HFF-Myc (cell line): ENCODE measurements around the gene LRMDA.

Experiments
- DNase-seq: peaks from one replicate; pipeline ENCODE4 v3.0.0-alpha.2; 2011; ENCODE audit warnings: low read depth; ENCODE audit errors: extremely low read depth
- H3K4me3 ChIP-seq: replicated peaks from 2 replicates; pipeline ENCODE4 v1.5.1; 2011; ENCODE audit warnings: low read depth, mild to moderate bottlenecking, control low read depth, low read length
- TF ChIP-seq, protein P1 (sequence below): IDR thresholded peaks from 2 replicates; pipeline ENCODE4 v1.5.1; 2012; ENCODE audit warnings: mild to moderate bottlenecking, low read depth, low read length, control low read depth; ENCODE audit errors: missing control alignments

The LRMDA gene

DNA sequence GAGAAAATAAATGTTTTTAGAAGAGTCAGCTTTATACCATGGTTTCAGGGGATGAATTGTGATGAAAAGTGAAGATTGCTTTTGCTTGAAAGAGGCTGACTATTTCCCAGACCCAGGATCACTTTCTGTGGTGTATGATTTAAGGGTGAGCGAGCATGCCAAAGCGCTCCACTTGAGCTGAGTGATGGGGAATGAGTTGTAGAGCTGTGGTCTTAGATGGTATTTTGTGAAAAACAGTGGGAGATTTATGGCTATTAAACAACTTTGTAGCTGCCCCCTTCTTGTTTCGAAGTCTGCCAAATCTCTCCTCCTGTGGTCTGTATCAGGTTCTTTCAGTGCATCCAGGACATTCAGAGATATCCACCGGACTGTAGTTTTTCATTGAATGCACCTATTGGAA is 888.2 kb downstream of the LRMDA start:
- TF ChIP-seq, protein P1, sequence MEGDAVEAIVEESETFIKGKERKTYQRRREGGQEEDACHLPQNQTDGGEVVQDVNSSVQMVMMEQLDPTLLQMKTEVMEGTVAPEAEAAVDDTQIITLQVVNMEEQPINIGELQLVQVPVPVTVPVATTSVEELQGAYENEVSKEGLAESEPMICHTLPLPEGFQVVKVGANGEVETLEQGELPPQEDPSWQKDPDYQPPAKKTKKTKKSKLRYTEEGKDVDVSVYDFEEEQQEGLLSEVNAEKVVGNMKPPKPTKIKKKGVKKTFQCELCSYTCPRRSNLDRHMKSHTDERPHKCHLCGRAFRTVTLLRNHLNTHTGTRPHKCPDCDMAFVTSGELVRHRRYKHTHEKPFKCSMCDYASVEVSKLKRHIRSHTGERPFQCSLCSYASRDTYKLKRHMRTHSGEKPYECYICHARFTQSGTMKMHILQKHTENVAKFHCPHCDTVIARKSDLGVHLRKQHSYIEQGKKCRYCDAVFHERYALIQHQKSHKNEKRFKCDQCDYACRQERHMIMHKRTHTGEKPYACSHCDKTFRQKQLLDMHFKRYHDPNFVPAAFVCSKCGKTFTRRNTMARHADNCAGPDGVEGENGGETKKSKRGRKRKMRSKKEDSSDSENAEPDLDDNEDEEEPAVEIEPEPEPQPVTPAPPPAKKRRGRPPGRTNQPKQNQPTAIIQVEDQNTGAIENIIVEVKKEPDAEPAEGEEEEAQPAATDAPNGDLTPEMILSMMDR = no peak
- no peak for DNase-seq
- H3K4me3 ChIP-seq = no peak overlapping the region

DNA sequence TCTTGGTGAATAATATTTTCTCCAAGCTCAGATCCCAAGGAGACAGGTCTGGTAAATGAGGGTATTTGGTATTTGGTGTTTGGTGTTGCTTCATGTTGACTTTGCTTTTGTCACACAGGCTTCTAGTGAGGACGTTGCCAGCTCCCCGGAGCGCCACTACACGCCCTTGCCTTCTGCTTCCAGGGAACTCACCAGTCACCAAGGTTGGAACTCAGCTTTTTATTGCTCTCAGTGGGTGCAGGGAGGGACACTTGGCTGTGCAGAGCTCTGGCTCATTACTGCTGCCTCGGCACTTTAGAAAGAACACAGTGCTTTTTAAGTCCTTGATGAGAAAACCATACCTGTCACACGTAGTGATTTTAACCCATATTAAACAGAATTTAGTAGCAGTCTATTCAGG is 892.9 kb downstream of the LRMDA start:
- TF ChIP-seq, protein P1 = no peak
- H3K4me3 ChIP-seq = no peak overlapping the region
- no peak for DNase-seq

DNA sequence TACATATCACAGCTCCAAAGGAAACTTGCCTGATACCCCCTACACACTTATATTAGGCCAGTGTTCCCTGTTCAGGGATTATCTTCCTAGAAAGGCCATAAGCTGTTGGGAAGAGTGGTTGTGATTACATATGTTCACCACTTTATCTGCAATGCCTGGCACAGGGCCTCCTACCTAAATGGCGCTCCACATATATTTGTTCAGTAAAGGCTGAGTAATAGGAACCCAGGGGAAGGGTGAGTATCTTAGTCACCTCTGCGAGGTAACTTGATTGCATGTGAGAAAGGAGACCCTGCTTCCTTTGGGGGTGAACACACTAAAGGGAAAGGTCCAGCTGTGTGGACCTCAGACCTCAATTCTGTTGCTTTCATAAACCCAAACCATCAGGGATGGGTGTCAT is 896.0 kb downstream of the LRMDA start:
- DNase-seq = no peak
- H3K4me3 ChIP-seq = no peak overlapping the region
- TF ChIP-seq, protein P1 = no peak

DNA sequence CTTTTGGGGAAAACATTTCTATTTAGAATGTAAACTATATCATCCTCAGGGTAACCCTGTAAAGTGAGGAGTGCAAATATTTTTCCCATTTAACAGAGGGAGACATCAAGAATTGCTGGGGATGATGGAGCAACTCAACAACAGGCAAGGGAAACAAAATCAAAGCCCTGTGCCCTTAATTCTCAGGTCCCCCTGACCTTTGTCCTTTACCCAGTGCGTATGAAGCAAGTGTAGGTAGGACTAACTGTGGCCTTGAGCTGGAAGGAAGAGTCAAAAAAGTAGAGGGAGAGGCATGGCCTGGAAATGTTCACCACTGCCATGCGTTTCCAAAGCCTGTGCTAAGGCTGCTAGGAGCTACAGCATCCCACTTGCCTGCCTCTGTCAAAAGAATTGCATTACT is 896.9 kb downstream of the LRMDA start:
- TF ChIP-seq, protein P1 = no peak
- DNase-seq = no peak
- no peak overlapping the region for H3K4me3 ChIP-seq

DNA sequence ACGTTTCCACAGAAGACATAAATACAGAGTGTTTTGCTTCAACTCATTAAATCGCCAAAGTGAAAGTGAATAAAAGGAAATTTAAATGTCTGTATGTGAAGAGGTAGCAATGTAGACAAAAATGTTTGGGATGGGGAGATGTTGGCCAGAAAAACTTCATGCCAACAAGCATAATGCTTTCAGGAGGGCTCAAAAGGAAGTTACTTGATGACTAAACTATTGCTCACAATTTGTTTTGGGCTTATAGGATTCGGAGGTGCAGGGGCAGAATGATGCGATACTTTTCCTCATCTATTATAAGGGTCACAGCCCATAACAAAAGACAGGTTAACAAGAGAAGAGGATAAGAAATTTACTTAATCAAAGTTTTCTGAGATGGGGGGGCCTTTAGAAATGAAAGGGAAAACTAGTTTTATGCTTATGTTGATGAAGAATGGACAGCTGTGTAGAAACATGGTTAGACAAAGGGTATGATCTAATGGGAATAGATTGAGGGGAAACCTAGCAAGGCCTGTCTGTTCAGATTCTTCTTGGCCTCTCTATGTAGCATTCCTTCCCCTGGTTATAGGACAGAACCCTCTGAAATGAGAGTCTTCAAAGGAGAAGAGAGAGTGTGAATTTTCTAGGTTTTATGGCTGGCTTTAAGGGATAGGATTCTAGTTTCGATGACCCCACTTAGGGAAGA is 898.6 kb downstream of the LRMDA start:
- TF ChIP-seq, protein P1 = no peak
- no peak overlapping the region for H3K4me3 ChIP-seq
- DNase-seq = no peak

DNA sequence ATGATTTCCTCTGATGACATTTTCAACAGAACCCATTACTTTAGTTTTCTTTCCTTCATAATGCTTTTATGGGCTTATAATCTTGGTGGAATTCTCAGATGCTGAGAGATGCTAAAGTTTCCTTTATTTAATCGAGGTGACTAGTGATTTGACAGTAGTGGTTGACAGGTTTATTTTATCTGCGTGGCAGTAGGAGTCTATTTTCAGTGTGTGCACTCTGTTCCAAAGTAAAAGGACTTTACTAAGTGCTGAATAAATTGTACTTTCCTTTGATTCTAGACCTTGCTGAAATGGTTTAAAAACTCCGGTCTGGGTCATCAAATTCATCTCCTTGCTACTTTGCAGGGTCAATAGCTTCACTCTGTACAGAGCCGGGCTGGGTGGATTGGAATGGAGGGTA is 900.3 kb downstream of the LRMDA start:
- TF ChIP-seq, protein P1 = no peak
- DNase-seq = no peak
- no peak overlapping the region for H3K4me3 ChIP-seq

DNA sequence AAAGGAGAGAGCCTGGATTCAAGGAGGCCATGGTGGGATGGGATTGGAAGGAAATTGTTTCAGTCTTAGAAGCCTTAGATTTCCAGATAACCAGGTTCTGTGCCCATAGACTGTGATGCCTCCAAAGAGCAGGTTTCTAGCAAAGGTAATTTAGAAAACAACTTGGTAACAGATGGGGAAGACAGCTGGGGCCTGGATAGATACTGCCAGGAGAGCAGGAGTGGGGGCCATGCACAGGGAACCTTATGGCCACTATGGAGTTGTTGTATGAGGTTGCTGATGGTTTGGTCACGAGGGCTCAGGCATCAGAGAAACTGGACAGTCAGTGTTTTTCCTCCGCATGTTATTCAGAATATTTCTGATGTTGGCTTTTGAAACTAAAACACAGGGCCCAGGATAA is 901.9 kb downstream of the LRMDA start:
- no peak overlapping the region for H3K4me3 ChIP-seq
- DNase-seq = no peak
- TF ChIP-seq, protein P1 = no peak
